Stimulated activated CD8-positive, alpha-beta memory T cell treated with anti-CD3 and anti-CD28 coated beads, Interleukin-12 subunit alpha, Interleukin-12 subunit beta, amount 100 ng/mL, for 24 hours (primary cell): ENCODE results near the gene STOX2.
"Not testable (repeated sequence)": the region's sequence is repeated elsewhere in the genome, so short reads cannot be mapped to it uniquely, and the experiment has no call there.

Source experiments
- DNase-seq: peaks from one replicate; pipeline ENCODE4 v3.0.0-alpha.2; 2020; ENCODE audit errors: extremely low read depth

Gene STOX2

DNA sequence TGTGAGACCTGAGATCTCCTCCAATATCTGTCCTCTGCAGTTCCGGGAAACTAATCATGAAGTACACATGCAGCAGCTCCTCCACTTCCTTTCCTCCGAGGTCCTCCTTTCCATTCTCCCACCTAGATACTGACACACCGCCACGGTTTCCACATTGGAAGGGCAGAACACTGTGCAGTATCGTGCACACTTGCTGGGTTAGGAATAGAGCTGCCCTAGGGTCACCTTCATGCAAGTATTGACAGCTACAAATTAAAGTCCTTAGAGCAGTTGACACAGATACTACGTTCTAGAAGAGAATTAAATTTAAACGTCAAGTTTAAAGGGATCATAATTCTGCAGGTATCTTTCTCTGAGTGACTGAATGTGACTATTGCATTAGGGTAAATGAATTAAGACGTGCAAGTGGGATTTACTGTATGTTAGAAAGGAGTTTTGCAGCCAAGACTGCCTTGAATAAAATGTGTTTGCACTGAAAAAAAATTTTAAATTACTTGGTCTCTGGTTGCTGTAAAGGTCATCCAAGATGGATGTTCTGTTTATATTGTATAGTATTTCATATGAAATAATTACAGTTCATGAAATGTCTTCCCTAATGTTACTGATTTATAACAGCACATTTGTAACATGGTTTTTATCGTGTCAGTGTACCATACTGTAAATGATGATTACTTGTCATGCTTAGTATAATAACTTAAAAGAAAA lies 117.7 kb downstream of the STOX2 start:
- DNase-seq = no peak

DNA sequence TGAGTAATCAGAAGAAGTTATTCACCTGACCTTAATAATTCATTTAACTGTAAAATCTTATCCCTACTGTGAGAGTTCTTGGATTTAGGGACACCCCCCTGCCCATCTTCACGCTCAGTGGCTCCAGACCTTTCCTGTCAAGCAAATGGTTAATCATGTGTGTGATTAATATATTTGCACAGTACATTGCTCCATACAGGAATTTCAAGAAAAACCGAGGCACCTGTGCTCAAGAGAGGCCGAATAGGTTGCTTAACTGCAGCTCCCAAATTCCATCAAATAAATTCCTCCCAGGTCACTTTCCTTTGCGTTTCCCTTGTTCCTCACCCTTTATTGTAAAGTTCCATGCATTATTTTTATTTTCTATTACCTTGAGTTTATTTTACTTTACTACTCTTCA lies 119.5 kb downstream of the STOX2 start:
- no peak for DNase-seq

DNA sequence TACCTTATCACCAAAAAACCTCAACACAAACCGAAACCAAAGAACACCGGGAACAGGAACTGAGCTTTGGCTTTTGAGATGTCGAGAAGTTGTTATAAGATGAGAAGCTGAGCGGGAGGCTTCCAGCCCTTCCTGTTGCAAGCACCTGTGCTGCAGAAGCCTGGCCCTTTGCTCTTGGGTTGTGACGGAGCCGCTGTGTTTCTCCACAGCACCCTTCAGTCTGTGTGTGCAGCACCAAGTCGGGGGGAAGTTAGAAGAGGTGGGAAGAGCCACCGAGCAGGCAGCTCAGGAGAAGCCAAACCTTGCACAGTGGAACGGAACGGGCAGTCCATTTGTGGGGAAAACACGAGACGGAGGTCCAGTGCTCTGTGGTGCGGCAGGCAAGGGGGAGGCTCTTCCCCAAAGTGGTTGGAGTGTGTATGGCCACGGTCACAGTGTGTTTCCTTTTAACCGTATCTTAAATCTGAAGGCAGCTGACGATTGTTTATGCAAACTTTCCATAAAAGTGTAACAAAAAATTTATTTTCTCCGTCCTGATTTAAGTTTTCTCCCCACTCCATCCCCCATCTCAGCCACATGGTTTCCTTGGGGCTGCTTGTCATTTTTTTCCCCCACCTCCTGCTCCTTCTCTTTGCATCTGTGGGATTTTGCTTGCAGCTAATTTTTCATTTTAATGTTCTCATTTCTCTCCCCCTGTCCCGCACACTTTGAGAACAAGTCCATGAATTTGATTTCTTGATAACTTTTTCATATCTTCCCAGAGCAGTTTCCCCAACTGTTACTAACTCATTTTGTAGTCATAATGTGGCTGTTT lies 123.7 kb downstream of the STOX2 start:
- DNase-seq = no peak

DNA sequence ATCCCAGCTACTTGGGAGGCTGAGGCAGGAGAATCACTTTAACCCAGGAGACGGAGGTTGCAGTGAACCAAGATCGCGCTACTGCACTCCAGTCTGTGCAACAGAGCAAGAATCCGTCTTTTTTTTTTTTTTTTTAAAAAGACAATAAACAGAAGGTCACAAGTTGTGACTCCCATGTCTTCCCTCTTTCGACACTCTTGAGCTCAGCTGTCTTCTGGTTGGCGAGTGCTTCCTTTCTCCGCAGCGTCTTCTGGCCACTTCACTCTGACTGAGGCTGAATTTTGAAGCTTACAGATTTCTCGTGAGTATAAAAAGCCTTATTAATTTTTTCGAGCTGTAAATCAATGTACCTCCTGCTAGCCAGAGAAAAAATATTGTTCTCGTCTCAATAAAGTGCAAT lies 124.9 kb downstream of the STOX2 start:
- DNase-seq = no peak

- no peak for DNase-seq
Measured at GRCh38 chr4:184030764-184031163, 125.7 kb downstream of the STOX2 start.

GRCh38 chr4:184032091-184032490 lies 127.0 kb downstream of the STOX2 start:
- no peak for DNase-seq

- no peak for DNase-seq
Measured at GRCh38 chr4:184039963-184040383, 134.9 kb downstream of the STOX2 start.

DNA sequence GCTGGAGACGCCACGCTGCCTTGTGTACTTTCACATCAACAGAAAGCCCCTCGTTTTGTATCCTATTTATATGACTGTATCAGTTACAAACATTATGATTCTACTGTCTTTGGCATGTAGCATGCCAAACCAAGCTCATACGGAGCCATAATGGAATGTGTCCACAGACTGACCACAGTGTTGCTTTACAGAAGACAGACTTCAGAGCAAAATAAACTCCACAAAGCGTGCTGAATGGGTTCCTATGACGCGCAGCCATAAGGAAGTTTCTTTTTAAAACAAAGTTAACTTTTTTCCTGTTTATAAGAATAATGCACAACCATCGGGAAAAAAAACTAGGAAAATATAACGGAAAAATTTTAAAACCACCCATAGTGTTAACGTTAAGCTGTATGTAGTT lies 136.0 kb downstream of the STOX2 start:
- DNase-seq = no peak

DNA sequence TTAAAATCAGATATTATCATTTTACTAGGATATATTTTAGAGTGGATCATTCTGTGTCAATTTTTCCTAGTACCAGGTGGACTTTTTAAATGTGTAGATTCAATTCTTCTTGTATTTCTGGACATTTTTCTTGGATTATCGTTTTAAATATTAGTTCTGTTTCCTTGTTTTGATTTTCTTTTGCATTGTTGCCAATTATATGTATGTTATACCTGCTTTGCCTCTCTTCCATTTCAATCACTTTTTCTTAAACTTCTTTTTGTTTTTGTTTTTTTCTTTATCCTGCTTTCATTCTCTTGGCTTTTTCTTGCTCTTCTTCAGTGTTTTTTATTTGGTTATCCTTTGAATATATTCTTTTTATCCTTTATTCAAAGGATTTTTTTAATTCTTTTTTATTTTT lies 141.0 kb downstream of the STOX2 start:
- DNase-seq = no peak

DNA sequence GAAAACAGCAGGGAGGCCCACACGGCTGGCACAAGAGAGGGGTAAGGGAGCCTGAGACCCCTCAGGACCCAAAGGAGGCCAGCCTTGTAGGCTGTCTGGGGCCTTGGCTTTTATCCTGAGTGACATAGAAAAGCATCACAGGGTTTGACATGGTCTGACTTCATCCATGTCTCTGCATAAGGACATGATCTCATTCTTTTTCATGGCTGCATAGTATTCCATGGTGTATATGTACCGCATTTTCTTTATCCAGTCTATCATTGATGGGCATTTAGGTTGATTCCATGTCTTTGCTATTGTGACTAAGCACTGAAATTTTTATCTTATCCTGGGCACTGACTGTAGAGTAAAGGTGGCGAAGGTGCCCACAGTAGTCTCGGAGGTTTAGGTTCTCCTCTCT lies 146.2 kb downstream of the STOX2 start:
- not testable (repeated sequence) for DNase-seq

- DNase-seq = no peak
Measured at GRCh38 chr4:184052616-184053015, 147.5 kb downstream of the STOX2 start.

- DNase-seq = no peak
Measured at GRCh38 chr4:184053434-184053833, 148.3 kb downstream of the STOX2 start.

DNA sequence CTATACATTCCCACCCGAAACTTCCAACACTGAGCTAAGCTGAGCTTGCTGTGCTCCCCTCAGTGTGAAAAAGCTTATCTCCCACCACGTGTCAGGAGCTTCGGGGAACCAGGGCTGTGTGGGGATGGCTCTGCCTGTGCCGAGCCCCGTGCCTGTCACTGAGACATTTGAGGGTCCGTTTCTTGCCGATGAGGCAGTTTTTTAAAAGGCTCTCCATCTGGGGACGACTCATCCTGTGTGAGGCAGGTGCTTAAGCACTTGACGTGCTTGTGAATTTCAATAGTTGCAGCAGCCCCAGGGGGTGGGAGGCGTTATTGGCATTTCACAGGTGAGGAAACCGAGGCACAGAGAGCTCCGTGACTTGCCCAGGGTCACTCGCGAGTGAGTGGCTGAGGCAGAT lies 151.8 kb downstream of the STOX2 start:
- DNase-seq = no peak

DNA sequence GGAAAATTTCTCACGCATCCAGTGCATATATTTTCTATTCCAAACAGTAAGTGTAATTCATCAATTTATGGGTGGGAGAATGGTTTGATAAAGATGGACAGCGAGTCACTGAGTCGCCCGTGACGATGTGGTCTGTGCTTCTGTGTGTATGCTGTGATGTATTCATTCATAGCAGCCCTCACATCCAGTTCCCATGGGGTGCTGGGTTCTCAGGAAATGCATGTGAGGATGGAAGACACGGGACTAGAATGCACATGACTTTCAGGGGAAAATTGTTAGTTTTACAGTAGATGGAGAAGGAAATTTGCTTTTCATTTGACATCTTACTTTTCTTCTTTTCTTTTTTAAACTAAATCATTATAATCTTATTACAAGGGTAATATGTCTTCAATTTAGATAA lies 152.9 kb downstream of the STOX2 start:
- DNase-seq = no peak

GRCh38 chr4:184059099-184059498 lies 154.0 kb downstream of the STOX2 start:
- no peak for DNase-seq

DNA sequence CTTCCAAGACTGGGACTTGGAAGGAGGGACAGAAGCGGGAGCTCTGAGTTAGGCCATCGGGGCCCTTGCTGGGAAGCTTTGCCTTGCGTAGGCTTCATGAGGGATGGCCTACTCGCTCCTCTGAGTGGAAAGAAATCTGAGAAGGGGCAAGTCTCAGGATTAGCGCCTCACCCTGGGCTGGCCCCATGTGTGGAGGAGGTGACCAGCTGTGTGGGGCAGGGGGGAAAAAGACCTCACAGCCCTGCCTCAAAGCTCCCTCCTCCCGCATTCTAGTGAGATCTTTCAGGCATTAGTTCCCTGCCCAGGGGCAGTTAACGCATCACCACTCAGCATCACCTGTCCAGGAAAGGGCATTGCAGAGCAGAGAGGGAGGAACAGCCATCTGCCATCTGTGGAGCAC lies 156.5 kb downstream of the STOX2 start:
- no peak for DNase-seq

GRCh38 chr4:184062769-184063168 lies 157.7 kb downstream of the STOX2 start:
- DNase-seq = no peak

- no peak for DNase-seq
Measured at GRCh38 chr4:184064877-184065276, 159.8 kb downstream of the STOX2 start.

- DNase-seq = no peak
Measured at GRCh38 chr4:184066584-184067300, 161.6 kb downstream of the STOX2 start.

- DNase-seq = no peak
Measured at GRCh38 chr4:184067931-184068554, 162.9 kb downstream of the STOX2 start.
